Measurements from ENCODE around the gene DPP6.

Gene DPP6

DNA sequence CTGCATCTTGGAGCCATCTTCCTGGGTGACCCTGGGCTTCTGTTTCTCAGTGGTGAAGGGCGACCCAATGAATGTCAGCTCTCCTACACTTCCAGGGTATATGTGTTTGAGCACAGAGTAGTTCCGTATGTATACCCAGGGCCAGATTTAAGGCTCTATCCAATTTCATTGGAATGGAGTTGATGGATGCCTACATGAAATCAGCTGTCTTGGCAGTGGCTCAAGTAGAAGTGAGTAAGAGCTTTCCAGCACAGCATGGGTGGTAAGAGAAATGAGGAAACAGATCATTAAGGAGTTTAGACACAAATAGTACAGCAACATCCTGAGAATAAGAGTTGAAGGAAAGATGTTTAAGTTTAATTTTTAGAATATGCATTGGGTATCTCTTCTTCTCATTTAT lies 517.7 kb downstream of the DPP6 start:
- DNase-seq: no peak

DNA sequence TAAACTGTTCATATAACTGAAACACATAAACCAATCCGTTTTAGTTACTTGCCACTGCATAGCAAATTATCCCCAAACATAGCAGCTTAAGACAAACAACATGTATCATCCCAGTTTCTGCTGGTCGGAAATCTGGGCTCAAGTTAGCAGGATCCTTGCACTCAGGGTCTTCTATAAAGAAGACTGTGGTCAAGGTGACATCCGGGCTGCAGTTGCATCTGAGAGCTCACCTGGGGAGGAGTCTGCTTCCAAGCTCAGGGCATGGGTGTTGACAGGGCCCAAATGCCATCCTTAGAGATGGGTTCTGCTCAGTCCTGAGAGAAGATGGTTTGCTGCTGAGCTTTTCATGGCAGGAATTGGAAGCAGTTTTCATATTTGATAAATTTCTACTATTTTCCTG lies 519.6 kb downstream of the DPP6 start:
- no peak for DNase-seq

DNA sequence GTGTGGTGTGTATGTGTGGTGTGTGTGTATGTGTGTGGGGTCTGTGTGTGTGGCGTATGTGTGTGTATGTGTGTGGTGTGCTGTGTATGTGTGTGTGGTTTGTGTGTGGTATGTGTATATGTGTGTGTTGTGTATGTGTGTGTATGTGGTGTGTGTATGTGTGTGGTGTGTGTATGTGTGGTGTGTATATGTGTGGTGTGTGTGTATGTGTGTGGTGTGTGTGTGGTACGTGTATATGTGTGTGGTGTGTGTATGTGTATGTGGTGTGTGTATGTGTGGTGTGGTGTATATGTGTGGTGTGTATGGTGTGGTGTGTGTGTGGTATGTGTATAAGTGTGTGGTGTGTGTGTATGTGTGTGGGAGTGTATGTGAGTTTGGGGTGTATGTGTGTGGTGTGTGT lies 522.0 kb downstream of the DPP6 start:
- no peak for DNase-seq

DNA sequence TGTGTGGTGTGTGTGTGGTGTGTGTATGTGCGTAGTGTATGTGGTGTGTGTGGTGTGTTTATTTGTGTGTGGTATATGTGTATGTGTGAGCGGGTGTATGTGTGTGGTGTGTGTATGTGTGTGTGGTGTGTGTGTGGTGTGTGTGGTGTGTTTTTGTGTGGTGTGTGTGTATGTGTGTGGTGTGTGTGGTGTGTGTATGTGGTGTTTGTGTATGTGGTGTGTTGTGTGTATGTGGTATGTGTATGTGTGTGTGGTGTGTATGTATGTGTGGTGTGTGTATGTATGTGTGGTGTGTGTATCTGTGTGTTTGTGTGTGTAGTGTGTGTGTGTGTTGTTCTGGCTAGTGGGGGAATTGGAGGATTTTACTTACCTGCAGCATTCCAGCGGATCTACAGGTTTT lies 523.3 kb downstream of the DPP6 start:
- no peak for DNase-seq

DNA sequence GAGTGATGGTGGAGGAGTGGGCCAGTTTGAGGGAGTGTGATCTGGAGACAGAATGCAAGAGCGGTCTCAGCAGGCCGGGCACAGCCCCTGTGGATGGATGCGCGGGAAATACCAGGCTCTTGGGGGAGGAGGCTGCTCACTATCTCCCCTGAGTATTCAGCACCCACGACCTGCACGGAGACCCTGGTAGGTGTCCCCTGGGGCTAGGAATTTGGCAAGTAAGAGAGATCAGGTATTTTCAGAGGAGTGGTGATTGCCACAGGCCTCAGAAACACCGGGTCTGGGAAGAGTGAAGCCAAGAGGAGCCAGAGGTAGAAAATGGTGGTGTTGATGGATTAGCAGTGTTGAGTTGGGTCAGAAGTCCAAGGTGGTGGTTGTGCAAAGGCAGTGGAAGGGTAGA lies 524.4 kb downstream of the DPP6 start:
- DNase-seq: no peak

DNA sequence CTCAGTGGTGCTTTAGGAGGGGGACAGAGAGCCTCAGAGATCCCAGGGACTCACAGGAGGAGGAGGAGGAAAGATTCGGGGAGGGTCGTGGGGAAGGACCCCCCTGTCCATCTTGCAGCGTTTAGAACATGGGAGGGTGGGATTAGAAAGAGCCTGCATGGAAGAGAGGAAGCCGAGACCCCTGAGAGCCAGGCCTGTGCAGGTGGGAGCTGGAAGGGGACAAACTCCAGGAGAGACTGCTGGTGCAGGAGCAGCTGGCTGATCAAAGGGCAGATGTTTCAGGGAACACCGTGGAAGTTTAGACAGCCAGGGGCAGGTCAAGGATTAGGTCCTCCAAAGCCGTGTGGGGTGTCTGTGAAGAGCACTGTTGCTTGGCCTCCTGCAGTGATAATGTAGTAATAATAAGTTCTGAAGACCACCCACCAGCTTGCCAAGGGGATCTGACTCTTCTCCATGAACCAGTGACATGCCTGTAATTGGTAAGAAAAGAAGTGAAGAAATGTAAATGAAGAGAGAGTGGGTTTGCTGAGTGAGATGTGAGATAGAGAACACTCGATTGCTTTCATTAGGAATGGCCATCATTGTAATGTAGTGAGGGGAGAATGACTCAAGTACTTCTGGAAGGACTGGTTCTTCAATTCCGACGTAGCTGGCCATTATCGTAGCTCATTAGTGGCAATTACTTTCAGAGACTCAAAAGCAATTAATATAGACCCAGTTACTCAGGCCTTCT lies 525.1 kb downstream of the DPP6 start:
- DNase-seq: no peak

DNA sequence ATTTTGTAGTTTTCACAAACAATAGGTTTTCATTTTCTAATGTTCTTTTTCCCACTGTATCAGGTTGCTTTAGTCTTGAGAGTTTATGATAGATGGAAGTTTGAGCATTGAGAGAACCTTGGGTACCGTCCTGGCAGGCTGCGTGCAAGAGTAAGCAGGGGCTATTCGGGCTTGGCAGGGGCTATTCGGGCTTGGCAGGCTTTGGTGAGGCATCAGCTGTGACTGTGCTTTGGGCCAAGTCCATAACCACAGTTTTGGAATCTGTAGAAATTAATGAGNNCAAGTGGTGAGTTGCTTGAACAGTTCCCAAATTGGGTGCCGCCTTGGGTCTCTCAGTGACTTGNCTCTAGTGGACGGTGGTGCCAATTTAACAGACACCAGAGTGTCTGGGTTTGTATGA lies 526.1 kb downstream of the DPP6 start:
- no peak for DNase-seq

DNA sequence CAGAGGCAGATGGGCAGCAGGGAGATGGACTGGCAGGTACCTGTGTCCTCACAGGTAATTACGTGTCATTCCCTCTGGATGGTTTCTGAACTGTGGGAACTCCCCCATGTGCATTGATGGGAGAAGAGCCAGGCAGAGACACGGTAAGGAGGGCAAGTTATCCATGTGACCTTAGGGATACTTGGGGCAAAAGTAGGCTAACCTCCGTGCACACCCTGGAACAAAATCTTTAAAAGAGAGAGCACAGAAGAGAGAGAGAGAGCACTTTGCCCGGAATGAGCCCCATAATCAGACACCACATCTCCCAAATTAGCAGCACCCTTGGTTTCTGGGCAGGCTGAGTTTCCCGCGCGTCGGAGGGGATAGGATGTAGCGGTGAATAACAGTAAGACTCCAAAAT lies 527.5 kb downstream of the DPP6 start:
- DNase-seq: no peak

DNA sequence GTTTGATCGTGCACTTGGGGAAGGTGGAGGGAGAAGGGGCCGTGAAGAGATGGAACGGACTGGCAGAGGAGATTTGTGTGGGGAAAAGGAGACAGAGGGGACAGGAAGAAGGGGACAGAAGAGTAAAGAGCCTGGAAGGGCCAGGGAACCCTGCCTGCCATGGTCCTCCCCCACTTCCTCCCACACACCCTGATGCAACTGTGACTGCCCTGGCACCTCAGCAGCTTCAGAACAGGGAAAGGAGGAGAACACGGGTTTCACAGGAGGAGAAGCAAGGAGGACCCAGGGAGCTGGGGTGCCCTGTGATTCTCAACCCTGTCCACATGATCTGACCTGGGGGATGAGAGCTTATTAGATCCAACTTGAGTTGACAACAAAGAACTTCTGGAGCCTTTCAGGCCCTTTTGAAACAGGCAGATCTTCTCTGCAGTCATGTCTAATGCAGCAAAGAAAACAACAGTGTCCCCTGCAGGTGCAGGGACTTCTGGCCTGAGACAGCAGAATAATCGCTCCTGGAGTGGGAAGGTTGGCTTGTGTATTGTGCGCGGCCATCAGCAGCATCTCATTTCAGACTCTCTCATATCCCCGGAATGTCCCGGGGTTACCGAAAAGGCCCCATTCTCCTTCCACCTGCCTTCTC lies 529.2 kb downstream of the DPP6 start:
- DNase-seq: no peak

DNA sequence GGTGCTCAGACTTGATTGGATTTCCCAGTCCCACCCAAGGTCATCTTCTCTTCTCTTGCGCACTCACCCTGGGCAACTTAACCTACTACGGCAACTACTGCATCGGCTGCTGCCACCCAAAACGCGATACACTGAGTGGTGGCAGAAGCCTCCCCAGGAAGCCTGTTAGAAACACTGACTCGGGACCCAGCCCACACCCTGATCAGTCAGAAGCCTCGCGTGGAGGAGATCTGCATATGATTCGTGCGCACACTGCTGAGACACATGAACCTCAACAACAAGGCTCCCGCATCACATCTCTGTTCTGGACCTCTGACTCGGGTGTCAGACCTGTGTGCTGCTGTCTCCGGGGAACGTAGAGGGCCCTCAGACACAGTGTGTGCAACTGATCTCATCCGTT lies 531.3 kb downstream of the DPP6 start:
- no peak for DNase-seq

DNA sequence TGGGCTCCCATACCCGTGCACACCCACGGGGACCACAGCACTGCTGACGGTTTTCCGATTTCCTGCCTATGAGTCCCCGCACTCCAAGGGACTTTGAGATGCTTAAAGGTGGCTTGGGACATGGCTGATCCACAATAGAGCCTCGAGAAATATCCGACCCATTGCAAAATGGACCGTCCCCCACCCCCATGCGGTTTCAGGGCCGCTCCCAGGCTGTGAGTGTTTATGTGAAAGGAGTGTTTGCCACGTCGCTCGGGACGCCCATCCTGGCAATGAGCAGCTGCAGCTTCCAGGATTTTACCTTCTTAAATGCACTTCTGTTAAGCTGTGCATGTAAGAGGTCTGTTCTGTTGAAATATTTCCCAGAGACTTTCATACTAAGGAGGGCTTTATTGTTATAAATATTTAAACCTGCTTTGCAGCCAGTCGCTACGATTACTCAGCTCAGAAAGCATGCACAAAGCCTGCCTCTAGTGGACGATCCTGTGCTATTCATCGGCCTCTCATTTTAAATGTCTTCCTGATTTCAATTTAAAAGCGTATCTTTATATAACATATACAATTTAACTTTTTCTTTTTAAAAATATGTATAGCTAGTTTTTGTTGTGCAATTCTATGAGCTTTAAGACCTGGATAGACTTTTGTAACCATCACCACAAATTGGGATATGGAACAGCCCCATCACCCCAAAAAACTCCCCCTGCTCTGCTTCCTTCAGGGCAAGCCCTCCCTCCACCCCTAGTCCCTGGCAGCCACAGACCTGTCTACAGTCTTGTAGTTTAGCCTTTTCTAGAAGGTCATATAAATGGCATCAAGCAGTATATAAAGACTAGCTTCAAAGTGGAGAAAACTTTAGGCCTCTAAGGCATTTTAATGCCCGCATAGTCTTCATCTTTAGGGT lies 532.4 kb downstream of the DPP6 start:
- DNase-seq: no peak

DNA sequence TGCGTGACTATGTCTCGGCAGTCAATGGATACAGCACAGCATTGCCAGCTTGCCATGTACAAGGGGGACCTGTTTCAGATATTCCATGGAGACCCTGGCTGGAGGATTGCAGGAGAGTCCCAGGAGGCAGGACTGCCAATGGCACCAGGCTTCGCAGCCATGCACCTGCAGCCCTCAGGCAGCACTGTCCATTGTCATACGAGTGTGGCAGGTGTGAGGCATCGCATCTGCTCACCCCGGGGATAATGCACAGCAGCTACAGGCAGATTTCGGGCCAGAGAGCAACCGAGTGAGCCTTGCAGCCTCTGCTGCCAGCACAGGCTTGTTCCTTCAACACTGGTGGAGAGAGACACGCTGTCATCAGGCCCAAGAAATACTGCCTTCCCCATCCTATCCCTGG lies 535.6 kb downstream of the DPP6 start:
- no peak for DNase-seq

DNA sequence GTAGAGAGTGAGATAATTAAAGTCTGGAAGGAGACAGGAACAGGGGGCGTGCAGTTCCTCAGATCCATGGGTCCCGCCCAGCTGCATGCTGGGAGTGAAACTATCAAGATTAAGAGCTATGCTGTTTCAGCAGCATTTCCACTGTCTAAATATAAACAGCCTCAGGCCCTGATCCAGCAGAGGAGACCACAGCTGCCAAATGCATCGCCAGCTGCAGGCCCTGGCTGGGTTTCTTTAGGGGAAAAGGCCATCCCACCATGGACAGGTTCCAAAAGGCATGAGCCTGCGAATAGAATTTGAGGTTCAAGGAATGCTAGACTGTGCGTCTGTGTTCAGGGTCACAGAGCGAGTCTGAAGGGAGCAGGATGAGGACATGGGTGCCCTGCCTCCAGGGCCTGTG lies 539.3 kb downstream of the DPP6 start:
- DNase-seq: no peak

DNA sequence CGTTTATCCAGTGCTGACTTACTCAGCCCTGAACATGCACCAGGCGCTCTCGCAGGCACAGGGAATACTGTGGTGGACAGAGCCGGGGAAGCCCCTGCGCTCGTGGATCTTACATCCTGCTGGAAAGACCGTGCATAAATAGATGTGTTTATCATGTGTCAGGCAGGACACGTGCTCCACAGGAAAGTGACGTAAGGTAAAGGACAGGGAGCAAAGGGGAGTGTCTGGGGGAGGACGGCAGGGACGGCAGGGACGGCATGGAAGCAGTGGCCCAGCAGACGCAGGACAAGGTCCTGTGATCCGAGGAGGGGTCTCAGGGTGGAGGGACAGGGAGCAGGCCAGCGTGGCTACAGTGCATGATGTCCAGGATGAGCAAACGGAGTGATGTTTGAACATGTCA lies 540.2 kb downstream of the DPP6 start:
- DNase-seq: no peak

DNA sequence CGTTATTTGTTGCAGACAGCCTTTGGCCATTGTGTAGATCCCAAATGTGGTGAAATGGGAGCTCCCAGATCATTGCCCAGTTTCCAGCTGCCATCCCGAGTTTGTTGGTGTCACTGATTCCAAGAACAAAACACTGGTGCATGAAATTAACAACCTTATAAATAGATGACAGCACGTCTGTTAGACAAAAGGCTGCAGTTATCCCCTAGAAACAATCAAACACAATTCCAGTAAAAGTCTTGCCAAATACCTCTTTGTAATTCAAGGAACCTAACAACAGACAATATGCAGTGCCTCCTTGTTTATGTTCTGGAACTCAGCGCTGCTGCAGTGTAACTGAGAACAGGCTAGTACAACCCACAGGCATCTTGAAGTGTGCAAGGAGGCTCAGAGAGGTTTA lies 546.2 kb downstream of the DPP6 start:
- DNase-seq: no peak

DNA sequence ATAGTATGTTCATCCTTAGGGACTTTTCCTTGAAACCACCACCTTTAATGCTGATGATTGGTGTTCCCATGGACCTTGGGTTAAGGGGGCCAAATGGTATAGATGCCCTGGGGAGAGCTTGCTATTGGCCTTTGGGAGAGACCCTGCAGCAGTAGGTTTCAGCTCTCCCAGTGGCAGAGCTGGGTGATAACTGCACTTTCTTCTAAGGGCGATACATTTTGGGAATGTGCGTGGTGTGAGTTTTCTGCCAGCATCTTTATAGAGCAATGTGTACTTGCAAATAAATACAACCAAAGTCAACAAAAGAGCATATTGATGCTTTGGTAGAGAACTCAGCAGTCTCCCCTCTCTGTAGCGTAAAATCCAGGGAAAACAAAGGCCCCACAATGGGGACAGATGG lies 546.7 kb downstream of the DPP6 start:
- DNase-seq: no peak

DNA sequence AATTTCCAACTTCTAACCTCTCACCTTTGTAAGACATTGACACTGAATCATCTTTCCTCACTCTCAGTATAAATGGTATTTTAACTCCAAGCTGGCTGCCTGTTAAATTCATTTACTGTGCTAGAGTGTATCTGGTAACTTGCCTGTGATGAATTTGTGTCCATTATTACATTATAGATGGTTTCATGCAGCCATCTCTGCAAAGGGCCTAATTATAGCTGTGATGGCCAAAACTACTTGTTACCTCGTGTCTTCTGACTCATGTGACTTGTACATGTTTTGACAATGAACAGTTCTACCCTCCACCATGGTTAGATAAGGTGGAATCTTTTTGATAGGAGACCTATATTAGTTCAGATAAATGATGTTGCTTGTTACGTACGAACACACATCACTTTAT lies 558.7 kb downstream of the DPP6 start:
- no peak for DNase-seq

DNA sequence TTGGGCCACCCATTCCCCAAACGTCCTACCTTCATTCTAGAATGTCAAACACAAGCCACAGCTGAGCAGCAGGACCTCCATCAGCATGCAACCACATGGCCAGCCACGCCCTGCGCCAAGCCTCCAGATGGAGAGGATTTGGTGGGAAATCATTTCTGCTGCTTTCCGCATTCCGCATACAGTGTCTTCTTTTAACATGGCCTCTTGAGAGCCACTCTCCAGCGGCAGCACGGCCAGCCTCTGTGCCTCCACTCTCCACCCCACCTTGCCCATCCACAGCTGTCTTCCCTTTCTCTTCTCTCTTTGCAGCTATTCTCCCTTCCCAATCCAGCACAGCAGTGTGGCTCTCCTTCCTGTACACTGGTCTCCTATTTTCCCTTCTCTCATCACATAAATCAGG lies 561.6 kb downstream of the DPP6 start:
- DNase-seq: no peak

DNA sequence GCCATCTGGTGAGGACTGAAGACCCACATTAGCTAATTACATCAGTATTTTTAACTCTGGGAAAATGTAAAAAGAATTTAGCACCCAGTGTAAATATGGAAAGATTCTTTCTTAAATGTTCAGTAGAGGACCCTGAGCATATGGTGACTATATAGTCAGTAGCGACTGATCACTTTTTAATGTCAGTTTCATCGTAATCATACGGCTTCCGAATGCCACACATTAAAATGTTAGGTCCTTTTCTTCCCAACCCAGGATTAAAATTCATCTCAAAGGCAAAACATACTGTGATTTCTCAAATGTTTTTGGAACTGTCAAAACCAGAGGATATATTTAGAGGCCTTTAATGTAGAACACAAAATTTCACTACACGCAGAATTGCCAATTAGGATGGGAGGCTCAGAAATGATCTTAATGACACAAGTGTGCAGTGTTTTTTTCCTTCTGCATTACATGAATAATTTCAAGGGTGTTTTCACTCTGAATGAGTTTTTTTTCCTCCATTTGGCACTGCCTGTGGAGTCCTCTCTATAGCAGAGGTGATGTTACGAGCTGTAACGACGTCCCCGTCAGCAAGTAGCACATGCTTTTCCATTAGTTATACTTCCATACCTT lies 568.0 kb downstream of the DPP6 start:
- DNase-seq: no peak

DNA sequence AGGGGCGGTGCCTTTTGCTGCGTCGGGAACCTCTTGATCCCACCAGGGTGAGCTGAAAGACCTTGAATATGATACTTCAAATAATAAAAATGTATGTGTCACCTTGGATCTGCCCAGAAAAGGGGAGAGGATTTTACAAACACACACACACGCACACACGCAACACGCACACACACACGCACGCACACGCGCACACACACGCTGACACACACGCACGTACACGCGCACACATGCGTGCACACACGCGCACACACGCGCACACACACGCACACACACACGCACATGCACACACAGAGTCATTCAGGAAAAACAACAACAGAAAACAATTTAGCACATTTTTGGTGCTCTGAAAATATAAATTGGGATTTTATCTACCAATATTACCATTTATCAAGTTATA lies 571.2 kb downstream of the DPP6 start:
- no peak for DNase-seq

DNA sequence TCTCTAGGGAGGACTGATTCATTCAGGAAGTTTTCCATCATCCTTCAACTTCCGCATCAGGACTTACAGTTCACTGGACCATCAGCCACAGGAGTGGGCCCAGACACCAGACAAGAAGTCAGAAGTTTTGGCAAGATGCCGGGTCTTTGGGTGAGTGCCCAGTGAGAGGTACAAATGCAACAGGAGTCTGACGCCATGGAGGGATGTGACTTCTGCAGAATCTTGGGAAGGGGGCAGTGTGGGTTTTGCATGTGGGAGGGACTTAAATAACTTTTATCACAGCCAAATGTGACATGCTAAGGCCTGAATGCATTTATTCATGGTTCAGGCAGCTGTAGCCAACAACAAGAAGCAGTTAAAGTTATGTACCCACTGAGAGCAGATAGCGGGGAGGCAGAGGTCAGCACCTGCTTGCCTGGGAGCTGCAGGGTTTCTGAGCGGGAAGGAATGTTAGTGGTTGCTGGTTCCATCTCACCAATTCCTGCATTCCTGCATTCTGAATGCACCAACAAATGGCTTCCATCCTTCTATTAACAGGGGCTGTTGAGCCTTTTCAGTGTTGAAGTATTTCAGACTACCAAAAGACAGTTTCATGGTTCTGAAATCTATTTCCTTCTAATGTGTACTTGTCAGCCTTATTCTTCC lies 575.6 kb downstream of the DPP6 start:
- DNase-seq: no peak

DNA sequence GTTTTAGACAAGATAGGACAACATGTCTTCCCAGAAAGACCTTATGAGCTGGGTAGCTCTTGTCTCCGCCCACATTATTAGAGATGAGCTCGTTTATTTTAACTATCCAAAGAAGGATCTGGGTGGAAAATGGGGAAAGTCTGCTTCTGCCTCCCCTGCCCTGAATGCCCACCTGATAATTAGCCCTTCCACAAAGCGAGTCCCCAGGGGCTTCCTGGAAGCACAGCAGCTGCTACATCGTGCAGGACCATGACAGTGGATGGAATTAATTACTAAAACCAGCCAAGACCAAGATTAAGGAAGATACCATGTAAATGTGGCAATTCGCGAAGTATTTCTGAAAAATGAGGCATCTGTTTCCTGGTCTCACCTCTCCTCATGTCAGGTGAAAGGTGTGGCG lies 576.4 kb downstream of the DPP6 start:
- DNase-seq: no peak

DNA sequence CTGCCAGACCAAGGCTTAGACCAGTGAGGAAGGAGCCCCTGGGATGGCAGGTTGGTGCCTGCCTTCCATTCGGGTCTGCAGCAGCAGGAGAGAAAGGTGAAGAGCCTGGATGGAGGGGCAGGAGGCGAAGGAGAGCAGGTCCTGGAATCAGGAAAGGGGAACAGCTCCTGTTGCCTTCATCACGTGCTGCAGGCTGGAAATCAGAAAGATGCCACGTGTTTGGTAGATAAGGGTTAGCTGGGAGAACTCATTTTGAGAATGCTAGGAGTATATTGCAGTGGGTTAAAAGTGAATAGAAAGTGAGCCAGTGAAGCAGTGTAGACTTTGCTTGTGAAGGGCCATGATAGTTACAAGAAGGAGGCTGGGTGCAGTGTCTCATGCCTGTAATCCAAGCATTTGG lies 579.0 kb downstream of the DPP6 start:
- DNase-seq: no peak
